ENCODE measurements around the gene BTBD16.
A peak's percentile ranks its signal among the peaks of the same experiment; 100 is the strongest.

The BTBD16 gene

DNA sequence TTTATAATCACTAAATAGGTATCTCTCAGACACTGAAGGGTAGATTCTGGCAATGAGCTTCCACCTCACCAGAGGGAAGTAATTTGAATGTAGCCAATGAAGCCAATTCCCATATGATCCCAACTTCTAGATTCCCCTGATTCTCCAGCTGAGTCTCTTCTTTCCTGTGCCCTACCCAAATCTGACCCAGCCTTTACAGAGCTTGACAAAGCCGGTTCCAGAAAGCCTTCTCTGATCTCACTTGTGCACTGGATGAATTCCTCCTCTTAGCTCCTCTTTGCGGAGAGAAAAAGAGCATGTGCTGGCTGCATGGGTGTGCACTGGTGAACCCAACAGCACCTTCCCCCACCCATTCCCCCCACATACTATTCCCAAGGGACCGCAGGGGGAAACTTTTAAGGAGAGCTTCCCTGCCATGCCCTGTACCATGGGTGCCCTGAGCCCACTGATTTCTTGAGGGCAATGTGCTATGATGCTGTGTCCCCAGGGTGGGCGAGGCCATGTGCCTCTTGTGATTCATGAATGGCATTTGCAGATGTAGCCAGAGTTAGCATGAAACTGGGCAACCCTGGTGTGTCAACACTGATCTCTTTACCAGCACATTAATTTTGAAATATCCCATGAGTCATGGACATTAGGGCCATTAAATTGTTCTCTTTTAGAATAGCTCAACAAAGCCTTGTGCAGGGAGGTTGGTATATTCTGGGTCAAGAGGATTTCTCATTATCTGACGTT is 53.0 kb downstream of the BTBD16 start:
- DNase-seq, result no peak

DNA sequence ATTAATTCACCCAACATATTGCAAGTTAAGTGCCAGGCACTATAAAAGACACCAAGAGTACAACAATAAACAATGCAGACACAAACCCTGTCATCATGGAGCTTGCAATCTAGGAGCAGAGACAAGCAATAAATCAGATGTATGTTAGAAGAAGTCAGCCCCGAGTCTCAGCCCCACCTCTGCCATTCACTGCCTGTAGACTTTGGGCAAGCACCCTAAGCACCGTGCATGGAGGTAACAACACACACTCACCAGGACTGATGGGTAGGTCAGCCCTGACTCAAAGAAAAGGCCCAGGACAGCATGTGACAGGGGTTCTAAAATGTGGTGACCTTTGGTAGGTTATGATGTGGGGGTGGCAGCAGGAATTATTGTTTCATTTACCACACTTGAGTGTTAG is 54.1 kb downstream of the BTBD16 start:
- no peak for DNase-seq

DNA sequence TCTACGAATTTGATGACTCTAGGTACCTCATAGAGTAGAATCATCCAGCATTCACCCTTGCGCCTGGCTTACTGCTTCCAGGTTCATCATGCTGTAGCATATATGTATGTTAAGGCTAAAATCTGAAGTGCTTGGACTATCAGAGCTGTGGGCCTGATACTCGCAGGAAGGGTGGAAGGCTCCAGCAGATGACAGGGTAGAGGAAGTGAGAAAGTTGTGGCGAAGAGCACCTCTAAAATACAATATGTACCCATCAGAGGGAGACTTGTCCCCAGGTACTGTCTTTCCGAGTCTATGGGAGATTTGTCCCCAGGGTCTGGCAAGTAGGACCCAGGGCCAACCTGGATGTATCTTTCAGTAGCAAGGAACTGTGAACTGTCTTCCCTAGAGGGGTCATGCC is 55.3 kb downstream of the BTBD16 start:
- DNase-seq, result no peak

DNA sequence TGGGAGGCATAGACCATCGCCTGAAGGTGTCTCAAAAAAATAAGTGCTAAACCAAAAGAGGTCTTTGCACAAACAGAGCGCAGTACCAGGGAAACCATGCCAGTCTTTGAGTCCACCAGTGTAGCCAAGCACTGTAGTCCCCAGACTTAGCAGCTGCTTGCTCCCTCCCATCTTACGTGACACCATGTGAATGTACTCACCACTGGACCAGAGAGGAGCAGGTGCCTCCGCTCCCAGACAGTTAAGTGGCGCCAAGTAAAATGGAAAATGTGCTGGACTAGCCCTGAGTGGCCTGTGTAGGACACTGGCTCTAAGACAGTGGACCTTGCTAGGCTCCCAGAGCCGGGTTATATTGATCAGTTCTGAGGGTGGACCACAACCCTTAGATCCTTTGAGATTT is 55.7 kb downstream of the BTBD16 start:
- no peak for DNase-seq

DNA sequence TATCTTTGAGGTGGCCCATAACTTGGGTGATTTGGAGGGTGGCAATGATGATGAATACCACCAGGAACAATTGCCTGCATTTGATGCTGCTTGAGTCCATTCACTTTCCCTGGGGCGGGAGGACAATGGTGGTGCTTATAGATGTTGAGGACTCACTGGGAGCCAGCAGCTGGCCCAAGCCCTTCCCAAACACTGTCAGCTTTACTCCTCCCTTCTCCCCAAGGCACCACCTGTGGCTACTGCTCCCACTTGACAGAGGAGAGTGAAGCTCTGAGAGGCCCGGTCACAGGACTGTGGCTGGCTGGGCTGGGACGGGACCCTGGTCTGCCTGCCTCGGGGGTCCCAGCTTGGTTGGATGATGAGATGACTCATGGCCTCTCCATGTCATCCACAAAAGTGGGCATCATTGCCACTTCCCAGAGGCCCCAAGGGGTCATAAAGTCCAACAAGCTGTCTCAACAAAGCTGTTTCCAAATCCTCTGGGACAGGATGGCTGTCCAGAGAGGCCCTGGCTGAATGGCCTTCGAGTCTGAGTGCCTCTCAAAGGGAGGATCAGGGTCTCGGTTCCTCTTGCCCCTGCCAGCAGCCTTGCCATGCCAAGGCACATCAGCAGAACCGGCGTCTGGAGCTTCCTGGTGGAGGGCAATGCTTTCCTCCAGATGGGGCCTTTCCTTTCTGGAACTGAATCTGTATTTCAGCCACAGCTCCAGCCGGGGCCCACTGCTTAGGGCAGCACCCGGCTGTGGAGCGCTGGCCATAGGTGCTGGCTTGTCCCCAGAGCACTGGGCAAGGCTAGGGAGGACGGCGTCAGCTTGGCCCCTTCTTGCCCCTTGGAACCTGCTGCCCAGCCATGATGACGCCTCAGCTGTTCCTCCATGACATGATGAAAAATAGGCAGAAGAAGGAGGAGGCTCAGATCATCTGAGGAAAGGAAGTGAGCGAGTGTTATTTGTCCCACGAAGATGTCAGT is 56.4 kb downstream of the BTBD16 start:
- no peak for DNase-seq

DNA sequence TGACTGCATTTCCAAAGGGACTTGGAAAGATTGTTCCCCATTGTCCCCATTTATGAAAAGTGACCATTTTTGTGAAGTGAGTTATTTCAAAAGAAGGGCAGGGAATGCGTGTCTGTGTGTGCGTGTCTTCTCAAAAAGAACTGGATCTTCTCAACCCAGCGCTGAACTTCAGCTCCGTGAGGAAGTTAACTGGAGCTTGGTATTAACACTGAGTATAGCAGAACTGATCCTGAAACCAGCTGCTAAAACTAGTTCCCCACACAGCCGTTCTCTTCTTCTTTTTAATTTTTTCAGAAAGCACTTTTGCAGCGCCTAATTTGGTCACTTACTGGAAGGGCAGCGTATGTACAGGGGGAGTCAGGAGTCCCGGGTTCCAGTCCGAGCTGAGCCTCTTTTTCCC is 57.6 kb downstream of the BTBD16 start:
- no peak for DNase-seq

DNA sequence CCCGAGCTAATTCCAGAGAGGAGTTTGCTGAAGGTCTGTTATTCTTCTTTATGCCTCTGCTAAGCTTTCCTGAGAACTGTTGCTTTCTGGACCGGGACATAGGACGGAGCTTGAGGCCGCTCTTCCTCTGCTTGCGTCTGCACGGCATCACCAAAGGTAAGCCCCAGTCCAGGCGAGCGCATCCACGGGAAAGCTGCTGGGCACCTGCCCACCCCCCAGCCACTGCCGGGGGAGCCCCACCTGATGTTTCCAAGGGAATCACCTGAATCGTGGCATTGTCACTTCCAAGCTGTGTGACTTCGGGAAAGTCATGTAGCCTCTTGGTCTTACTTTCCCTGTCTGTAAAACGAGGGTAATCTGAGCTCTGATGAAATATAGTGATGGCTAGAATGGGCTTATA is 58.3 kb downstream of the BTBD16 start:
- DNase-seq, result no peak

DNA sequence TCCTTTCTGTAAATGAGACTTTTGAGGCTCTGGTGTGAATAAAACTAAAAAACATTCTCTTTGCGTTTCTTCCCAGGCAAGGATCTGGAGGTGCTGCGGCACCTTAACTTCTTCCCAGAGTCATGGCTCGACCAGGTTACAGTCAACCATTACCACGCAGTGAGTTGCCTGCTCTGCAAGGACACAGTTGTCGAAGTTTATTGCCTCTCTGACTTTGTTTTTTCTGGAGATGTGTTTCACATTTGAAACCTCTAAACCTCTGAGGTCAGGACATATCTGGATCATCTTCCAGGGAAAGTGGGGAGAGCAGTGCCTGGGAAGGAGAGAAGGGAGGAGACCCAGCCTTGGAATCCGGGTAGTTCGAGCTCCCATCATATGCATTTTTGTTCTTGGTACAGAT is 60.0 kb downstream of the BTBD16 start:
- no peak for DNase-seq

DNA sequence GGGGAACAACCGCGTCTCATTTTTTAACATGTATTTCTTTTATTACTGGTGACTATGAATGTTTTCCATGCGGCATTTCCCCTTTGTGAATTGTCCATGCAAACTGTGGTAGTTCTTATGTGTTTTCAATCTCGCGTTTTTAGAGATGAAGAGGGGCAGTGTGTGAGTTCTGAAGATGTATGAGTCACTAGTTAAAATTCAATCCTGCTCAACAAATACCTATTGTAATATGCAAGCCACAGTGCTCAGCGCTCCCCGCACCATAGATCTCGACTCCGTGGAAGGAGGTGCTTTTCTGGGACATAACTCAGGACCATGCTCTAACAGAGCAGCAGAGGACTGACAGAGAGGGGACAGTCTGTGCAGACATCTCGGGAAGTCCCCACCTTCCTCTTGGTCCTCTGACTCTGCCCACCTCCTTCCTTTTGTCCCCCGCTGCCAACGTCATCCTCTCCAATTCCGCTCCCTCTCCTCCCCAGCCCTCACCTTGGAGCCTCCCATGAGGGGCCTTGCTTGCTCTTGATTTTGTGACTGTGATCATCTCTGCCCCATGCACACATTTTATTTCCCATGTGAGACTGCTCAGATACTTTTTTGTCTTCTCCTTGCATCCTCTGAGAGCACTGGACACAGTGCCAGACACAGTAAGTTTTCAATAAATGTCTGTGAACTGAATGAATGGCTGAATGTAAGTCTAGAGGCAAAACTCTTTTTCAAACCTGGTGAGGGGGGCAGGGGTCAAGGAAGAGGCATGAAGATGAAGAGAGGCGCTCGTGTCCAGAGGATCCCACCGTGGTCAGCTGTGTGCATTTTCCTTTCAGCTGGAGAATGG is 60.7 kb downstream of the BTBD16 start:
- no peak for DNase-seq

DNA sequence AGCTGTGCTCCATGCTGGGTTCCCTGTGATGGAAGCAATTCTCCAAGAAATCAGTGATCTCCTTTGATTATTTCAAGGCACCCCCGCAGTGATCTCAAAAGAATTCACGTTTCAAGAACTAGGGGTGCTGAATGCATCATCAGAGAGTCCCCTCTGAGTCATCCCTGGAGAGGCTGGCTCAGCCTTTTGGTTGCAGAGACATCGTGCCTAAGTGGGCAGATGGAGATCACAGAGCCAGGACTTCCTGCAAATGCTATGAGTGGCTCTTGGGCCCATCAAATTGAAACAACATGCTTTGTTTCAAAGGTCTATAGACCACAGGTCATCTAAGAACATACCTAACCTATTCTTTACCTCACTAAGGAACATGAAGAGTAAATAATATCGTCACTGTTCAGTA is 61.9 kb downstream of the BTBD16 start:
- DNase-seq, result peak; percentile 49

DNA sequence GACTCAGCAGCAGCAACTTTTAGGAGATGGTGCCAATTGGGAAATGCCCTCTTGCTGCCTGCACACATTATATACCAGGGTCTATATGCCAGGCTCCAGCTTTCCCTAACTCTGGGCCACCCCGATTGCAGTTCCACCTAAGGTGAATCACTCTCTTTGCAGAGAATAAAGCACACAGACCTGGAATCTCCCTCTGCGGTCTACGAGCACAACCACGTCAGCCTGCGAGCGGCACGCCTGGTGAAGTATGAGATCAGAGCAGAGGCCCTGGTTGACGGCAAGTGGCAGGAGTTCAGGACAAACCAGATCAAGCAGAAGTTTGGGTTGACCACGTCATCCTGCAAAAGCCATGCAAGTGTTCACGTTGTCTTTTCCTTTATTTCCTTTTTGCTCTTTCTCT is 65.2 kb downstream of the BTBD16 start:
- no peak for DNase-seq

DNA sequence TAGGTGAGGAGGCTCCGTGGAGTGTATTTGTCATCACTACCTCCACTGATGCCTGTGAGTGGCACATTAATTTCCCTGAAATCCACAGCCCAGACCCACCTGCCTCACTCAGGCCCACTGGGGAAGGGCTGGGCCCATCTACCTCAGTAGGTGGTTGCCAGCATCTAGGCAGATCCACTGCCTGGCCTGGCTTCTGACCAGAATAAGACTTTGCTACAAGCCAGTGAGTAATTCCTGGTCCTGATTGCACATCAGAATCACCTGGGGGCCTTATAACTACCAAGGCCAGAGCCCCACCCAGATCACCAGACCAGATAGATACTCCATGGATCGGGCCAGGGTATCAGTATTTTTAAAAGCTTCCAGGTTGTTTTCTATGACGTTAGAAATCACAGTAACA is 65.9 kb downstream of the BTBD16 start:
- DNase-seq, result no peak

DNA sequence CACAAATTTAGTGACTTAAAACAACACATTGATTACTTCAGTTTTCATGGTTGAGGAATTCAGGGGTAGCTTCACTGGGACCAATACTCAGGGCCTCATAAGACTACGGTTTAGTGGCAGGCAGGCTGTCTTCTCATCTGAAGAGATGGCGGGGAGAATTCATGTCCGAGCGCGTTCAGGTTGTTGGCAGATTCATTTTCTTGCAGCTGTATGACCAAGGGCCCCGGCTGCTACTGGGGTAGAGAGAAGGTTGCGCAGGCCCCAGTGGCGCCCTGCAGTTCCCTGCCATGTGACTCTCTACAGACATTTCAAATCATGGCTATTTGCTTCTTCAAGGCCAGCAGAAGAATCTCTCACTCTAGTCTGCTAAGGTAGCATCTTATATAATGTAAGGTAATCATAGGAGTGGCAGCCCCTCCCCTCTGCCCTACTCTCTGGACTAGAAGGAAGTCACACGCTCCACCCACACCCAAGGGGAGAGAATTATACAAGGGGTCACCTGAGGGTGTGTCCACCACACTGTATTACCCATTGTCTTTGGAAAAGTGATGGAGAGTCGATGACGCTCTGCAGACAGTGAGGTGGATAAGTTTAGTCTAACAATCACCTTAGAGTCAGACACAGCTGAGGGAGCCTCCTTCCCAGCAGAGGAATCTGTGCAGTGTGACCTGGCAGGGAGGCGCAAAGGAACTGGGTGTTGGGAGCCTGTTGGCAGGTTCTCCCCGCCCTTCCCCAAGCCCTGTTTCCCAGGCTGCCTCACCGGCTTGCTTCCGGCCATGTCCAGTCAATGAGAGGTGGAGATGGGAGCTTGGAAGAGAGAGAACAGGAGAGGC is 67.7 kb downstream of the BTBD16 start:
- DNase-seq, result no peak

DNA sequence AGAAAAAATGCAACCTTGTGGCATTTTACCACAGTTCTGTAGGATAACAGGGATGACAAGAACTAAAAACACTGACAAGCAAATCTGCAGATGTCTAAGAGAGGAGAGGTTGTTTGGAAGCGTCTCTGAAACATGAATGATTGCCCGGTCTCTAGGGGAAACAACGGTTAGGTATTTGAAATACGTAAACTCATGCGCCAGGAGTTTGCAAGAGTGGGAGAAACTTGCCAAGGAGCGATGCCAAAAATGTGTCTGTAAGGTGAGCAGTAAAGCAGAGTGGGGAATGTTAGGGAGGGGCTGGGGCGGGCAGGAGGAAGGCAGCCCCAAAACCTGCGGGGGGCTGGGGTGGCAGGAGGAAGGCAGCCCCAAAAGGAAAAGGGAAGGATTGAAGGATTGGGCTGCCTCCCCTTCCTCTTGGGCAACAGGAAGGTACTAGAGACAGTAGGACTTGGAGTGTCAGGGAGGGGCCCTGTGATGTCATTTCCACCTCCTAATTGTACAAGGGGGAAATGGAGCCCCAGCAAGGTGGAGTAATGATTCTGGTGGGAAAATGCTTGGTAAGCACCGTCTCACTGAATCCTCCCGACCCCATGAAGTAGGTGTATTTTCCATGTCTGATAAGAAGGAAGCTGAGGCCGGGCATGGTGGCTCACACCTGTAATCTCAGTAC is 70.2 kb downstream of the BTBD16 start:
- DNase-seq, result no peak

DNA sequence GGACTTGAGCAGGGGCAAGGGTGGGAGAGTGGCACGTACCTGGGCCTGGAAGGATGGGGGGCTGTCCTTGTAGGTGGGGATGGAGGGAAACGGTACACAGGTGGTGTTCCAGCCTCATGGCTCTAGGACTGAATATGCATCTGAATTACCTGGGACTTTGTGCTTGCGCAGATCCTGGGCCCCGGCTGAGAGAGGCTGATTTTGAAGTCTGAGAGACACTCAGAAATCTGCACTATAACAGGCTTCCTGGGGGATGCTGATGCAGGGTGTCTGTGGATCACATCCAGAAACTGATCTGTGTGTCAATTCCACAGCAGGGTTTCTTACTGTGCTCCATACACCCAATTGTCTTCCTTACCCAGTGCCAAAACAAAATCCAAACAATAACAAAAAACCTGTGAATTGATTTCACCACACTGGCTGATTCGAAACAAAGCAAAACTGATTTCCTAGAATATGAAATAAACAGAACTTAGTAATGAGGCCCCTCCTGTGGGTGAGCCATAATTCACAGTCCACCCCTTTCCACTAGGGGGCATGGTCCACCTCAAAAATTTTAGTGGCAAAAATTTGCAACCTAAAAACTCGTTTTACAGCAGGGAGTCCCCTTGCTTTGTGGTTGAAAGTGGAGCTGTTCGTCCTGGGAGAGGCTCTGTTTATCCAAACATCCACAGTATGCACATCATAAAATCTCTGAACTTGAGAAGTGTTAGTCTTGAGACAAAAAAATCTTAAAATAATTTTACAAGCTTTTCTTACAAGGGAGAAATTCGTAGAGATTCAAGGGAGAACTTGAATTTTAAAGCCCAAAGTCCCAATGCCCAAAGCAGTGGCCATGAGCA is 71.4 kb downstream of the BTBD16 start:
- DNase-seq, result peak; percentile 69

DNA sequence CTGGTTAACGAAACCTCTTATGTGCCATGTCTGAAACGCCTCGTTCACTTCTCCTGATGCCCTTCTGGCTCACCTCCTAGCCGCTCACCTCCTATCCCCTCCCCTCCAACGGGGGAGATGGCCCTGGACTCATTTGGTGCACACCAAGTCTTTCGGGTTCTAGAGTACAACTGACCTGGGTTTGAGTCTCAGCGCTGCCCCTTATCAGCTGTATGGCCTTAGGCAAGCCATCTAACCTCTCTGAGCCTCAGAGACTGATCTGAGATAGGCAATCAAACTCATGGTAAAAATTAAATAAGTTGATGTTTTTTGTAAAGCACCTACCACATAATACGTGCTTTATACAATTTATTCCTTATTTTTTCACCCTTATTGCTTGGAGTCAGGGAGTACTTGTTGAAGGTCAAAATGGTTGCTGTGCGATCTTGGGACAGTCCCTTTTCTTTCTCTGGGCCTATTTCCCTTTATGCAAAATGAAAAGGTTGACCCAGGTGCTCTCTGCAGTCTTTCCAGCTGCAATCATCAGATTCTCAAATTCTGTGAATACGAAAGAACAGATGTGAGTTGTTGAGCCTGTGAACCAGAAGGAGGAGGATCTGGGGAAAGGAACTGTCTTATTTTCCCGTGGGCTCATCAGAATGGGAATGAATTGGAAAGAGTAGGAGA is 72.2 kb downstream of the BTBD16 start:
- no peak for DNase-seq

DNA sequence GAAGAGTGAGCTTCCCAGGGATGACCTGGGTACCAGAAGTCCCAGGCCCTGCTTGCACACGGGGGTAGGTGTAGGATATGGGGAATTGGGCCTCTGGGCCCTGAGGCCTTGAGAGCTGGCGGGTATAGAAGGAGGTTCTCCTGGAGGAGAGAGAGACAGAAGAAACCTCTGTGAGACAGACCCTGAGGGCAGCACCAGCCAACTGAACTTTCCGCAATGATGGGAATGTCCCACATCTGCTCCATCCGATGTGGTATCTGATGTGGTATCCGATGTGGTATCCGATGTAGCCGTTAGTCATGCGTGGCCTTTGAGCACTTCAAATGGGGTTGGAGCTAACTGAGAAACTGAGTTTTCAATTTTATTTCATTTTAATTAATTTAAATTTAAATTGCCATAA is 72.8 kb downstream of the BTBD16 start:
- DNase-seq, result no peak

DNA sequence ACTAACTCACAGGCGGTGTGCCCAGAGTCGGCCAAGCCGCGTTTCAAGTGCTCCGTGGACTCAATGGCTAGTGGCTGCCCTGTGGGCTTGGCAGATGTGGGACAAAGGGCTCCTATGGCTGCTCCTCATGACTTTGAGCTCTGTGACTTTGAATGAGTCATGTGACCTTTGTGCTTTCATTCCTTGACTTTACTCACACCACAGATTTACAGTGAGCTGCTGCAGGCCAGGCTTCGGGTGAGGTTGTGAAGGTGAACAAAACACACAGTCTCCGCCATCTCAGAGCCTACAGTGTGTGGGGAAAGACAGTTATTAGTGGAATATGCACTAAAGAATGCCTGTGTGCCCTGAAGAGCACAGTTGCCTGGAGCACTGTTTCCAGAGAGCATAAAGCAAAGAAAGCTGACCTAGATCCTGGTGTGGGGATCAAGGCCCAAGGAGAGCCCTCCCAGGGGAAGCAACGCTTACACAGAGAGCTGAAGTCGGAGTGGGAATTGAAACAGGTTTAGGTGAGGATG is 73.7 kb downstream of the BTBD16 start:
- DNase-seq, result peak; percentile 9

DNA sequence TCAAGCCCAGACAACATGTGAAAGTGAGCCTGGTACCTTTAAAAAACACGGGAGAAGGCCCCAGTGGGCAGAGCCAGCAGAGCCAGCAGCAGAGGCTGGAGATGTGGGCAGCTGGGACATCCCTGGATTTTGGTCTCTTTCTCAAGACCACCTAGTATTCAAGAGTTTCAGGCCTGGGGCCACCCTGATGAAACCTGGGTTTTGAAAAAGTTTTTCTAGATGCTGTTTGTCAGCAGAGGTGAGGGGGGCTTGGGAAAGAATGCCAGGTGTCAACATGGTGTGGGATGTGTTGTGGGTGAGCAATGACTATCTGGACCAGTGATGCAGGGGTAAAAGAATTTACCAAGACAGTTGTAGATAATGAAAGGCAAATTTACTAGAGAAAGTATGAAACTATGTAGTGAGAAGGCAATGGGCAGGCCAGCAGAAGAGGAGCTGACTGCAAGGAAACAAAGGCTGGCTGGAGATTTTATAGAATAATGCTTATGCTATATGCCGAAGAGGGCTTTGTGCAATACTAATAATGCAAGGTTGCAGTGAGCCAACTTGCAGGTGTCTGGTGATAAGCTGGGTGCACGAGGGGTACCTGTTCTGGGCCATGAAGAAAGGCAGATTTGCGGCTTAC is 75.3 kb downstream of the BTBD16 start:
- no peak for DNase-seq

All from activated CD4-positive, alpha-beta T cell treated with anti-CD3 and anti-CD28 coated beads for 48 hours (primary cell).